Measurements from ENCODE around the gene MPST. TPM values are rescaled to one million over a fixed set of nuclear protein-coding genes. Genes with fewer than 3 reads are reported as not detected.

MPST gene
- polyA plus RNA-seq, 4 donors: 49.2 to 79.6 (median 52.2) TPM

- no peak for DNase-seq (ENCODE audit: low read depth in 4 of 4, low spot score in 3 of 4)
Observed at GRCh38 chr22:37000676-37001534, 18.6 kb upstream of the MPST start.

GRCh38 chr22:37001826-37002225 is 17.7 kb upstream of the MPST start:
- DNase-seq (ENCODE audit: low read depth in 4 of 4, low spot score in 3 of 4): no peak

GRCh38 chr22:37002633-37003032 is 16.9 kb upstream of the MPST start:
- DNase-seq (ENCODE audit: low read depth in 4 of 4, low spot score in 3 of 4): no peak

GRCh38 chr22:37007651-37008050 is 11.9 kb upstream of the MPST start:
- no peak for DNase-seq (ENCODE audit: low read depth in 4 of 4, low spot score in 3 of 4)

GRCh38 chr22:37008365-37008764 is 11.2 kb upstream of the MPST start:
- no peak for DNase-seq (ENCODE audit: low read depth in 4 of 4, low spot score in 3 of 4)

GRCh38 chr22:37009490-37009889 is 10.1 kb upstream of the MPST start:
- no peak for DNase-seq (ENCODE audit: low read depth in 4 of 4, low spot score in 3 of 4)

- DNase-seq (ENCODE audit: low read depth in 4 of 4, low spot score in 3 of 4): no peak
Observed at GRCh38 chr22:37010174-37010573, 9.4 kb upstream of the MPST start.

GRCh38 chr22:37010976-37011375 is 8.6 kb upstream of the MPST start:
- no peak for DNase-seq (ENCODE audit: low read depth in 4 of 4, low spot score in 3 of 4)

GRCh38 chr22:37011472-37011871 is 8.1 kb upstream of the MPST start:
- no peak for DNase-seq (ENCODE audit: low read depth in 4 of 4, low spot score in 3 of 4)

- no peak for DNase-seq (ENCODE audit: low read depth in 4 of 4, low spot score in 3 of 4)
Observed at GRCh38 chr22:37012262-37012904, 7.2 kb upstream of the MPST start.

GRCh38 chr22:37012956-37013355 is 6.6 kb upstream of the MPST start:
- no peak for DNase-seq (ENCODE audit: low read depth in 4 of 4, low spot score in 3 of 4)

- DNase-seq (ENCODE audit: low read depth in 4 of 4, low spot score in 3 of 4): no peak
Observed at GRCh38 chr22:37014415-37014806, 5.1 kb upstream of the MPST start.

- no peak for DNase-seq (ENCODE audit: low read depth in 4 of 4, low spot score in 3 of 4)
Observed at GRCh38 chr22:37014835-37015586, 4.5 kb upstream of the MPST start.

- DNase-seq (ENCODE audit: low read depth in 4 of 4, low spot score in 3 of 4): no peak
Observed at GRCh38 chr22:37015587-37015878, 4.0 kb upstream of the MPST start.

GRCh38 chr22:37016134-37016910 is 3.2 kb upstream of the MPST start:
- DNase-seq (ENCODE audit: low read depth in 4 of 4, low spot score in 3 of 4): no peak

GRCh38 chr22:37017356-37017755 is 2.2 kb upstream of the MPST start:
- no peak for DNase-seq (ENCODE audit: low read depth in 4 of 4, low spot score in 3 of 4)

GRCh38 chr22:37018086-37018814 is 1.3 kb upstream of the MPST start:
- DNase-seq (ENCODE audit: low read depth in 4 of 4, low spot score in 3 of 4): no peak

- peak in 2 of 4 donors; percentile 41 to 49 for DNase-seq (ENCODE audit: low read depth in 4 of 4, low spot score in 3 of 4)
Observed at GRCh38 chr22:37018815-37019308, 680 bp upstream of the MPST start.

- DNase-seq (ENCODE audit: low read depth in 4 of 4, low spot score in 3 of 4): no peak
Observed at GRCh38 chr22:37020192-37020479, 594 bp downstream of the MPST start.

GRCh38 chr22:37021041-37021440 is 1.5 kb downstream of the MPST start:
- DNase-seq (ENCODE audit: low read depth in 4 of 4, low spot score in 3 of 4): no peak

Measured in right renal pelvis (tissue), 4 donors.